Right atrium auricular region (tissue), 2 donors: ENCODE measurements around the gene CEACAM16. TPM values are rescaled to one million over a fixed set of nuclear protein-coding genes. Genes with fewer than 3 reads are reported as not detected.

Source experiments
- DNase-seq: peaks from one replicate; pipeline ENCODE4 v3.0.0-alpha.2; 2019; ENCODE audit warnings: low spot score
- H3K27ac ChIP-seq, 2 donors: fragments of 200-600 bp; sonication (generic); 1 replicate in 1 of 2; 2 replicates in 1 of 2; pipeline ENCODE4 v1.5.1; 2016 to 2019
- H3K27me3 ChIP-seq, 2 donors: fragments of 200-600 bp; sonication (generic); one replicate each; pipeline versions ENCODE4 v1.5.1 to v1.6.0; 2017 to 2019
- H3K36me3 ChIP-seq: fragments of 200-600 bp; sonication (generic); one replicate; pipeline ENCODE4 v1.5.1; 2016
- H3K4me1 ChIP-seq, 2 donors: fragments of 200-600 bp; sonication (generic); one replicate each; pipeline versions ENCODE4 v1.5.1 to v1.6.0; 2017 to 2019
- H3K4me3 ChIP-seq, 2 donors: fragments of 200-600 bp; sonication (generic); 1 replicate in 1 of 2; 2 replicates in 1 of 2; pipeline ENCODE4 v1.5.1; 2017 to 2019; ENCODE audit warnings: mild to moderate bottlenecking in 1 of 2, moderate library complexity in 1 of 2
- H3K9me3 ChIP-seq, 2 donors: fragments of 200-600 bp; sonication (generic); one replicate each; pipeline ENCODE4 v1.5.1; 2019
- total RNA-seq, 2 donors: library from RNA; depleted of rRNA; stranded (reverse); fragments of >200 nt; gene quantifications; one replicate each; pipeline ENCODE4 v1.1.0, GENCODE V29; 2016
- TF ChIP-seq, protein P1 (sequence below), 2 donors: fragments of 200-600 bp; sonication (generic); IDR thresholded peaks; one replicate each; pipeline ENCODE4 v1.5.1; 2019; ENCODE audit warnings: antibody characterized with exemption in 2 of 2

CEACAM16 gene
- total RNA-seq, 2 donors from 2014 or later = not detected

DNA sequence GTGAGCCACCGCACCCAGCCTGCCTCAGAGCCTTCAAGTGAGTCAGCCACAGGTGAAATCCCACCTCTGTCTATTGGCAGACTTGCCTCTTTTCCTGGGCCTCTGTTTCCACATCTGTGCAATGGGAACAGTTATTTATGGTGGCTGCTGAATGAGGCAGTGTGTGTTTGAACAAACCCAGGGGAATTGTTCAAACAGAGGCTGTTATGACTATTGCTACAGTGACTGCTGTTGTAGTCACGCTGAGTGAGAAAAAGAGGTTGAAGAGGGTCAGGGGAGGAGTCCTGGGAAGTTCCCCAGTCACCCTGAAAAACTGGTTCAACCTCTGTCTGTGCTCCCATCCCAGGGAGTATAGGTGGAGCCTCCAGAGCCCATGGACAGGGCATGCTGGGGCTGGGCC lies 27.6 kb upstream of the CEACAM16 start, which contains the start of gene CEACAM19:
CEACAM19 (plus strand) TSS at position 83 of the 400 bp plus-strand sequence. CDS start 450 bp downstream, outside the sequence.
- DNase-seq = no peak
- TF ChIP-seq, protein P1, sequence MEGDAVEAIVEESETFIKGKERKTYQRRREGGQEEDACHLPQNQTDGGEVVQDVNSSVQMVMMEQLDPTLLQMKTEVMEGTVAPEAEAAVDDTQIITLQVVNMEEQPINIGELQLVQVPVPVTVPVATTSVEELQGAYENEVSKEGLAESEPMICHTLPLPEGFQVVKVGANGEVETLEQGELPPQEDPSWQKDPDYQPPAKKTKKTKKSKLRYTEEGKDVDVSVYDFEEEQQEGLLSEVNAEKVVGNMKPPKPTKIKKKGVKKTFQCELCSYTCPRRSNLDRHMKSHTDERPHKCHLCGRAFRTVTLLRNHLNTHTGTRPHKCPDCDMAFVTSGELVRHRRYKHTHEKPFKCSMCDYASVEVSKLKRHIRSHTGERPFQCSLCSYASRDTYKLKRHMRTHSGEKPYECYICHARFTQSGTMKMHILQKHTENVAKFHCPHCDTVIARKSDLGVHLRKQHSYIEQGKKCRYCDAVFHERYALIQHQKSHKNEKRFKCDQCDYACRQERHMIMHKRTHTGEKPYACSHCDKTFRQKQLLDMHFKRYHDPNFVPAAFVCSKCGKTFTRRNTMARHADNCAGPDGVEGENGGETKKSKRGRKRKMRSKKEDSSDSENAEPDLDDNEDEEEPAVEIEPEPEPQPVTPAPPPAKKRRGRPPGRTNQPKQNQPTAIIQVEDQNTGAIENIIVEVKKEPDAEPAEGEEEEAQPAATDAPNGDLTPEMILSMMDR (IDR thresholded peaks at IDR 0.05) = no peak
- no peaks in the 10 kb centered on the region for H3K36me3 ChIP-seq

DNA sequence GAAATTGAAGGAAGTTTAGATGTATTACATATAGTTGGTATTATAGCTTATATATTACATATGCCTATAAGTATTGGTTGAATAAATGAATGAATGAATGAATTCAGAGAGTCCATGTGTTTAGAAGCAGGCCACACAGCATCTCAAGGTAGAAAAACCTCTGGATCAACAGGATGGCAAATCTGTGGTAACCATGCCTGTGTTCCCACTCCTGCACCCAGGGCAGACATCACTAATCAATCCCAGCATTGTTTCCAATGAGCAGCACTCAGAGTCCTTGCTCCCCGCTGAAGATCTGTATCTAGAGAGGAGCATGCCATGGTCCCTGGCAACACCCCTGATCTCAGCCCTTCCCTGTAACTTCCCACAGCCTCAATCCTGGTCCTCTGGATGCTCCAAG lies 26.7 kb upstream of the CEACAM16 start:
- no peaks in the 10 kb centered on the region for H3K4me1 ChIP-seq
- no peak overlapping the region for H3K4me3 ChIP-seq
- no peaks in the 10 kb centered on the region for H3K27me3 ChIP-seq
- TF ChIP-seq, protein P1 (IDR thresholded peaks at IDR 0.05) = no peak
- no peak for DNase-seq
- H3K9me3 ChIP-seq = no peaks in the 10 kb centered on the region
- no peak overlapping the region for H3K27ac ChIP-seq
- no peaks in the 10 kb centered on the region for H3K36me3 ChIP-seq

More for the DNA sequence above, 27.6 kb upstream of the CEACAM16 start, which contains the start of gene CEACAM19:
- Histone ChIP-seq H3K4me3 (no peak within 1 kb of the TSS), H3K4me1 (no peaks in the 10 kb centered on the region), H3K27me3 (no peaks in the 10 kb centered on the region), H3K9me3 (no peaks in the 10 kb centered on the region), H3K27ac (no peak within 1 kb of the TSS)

DNA sequence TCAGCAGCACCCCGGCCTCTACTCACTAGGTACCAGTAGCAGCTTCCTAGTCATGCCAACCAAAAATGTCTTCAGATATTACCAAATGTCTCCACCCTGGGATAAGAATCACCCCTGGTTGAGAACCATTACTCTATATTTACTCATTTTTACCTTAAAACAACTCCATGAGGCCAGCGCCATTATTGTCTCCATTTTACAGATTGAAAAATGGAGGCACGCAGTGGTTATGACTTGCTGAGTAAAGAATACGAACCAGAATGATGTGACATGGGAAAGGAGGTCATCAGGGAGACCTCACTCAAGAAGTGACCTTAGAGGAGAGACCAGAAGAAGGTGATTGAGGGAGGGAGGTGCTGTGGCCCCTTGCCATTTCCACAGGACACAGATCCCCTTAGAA lies 25.4 kb upstream of the CEACAM16 start:
- H3K36me3 ChIP-seq = peaks cover under 1% of the 10 kb centered on the region

DNA sequence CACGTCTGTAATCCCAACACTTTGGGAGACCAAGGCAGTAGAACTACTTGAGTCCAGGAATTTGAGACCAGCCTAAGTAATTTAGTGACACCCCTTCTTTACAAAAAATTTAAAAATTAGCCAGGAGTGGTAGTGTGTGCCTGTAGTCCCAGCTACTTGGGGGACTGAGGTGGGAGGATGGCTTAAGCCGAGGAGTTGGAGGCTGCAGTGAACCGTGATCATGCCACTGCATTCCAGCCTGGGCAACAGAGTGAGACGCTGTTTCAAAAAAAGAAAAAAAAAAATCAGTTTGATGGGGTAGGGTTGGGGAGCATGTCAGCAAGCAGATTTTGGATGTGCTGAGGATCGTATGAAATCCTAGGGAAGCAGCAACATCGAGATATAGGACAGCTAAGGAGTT lies 23.4 kb upstream of the CEACAM16 start:
- DNase-seq = no peak
- no peaks in the 10 kb centered on the region for H3K27me3 ChIP-seq
- peaks cover 8% of the 10 kb centered on the region for H3K36me3 ChIP-seq
- TF ChIP-seq, protein P1 (IDR thresholded peaks at IDR 0.05) = no peak
- H3K4me1 ChIP-seq = no peaks in the 10 kb centered on the region
- H3K27ac ChIP-seq = no peak overlapping the region
- H3K4me3 ChIP-seq = no peak overlapping the region
- no peaks in the 10 kb centered on the region for H3K9me3 ChIP-seq

More for the DNA sequence above, 25.4 kb upstream of the CEACAM16 start:
- no peaks in the 10 kb centered on the region for H3K9me3 ChIP-seq
- H3K4me1 ChIP-seq = no peaks in the 10 kb centered on the region
- H3K4me3 ChIP-seq = no peak overlapping the region
- no peak overlapping the region for H3K27ac ChIP-seq
- H3K27me3 ChIP-seq = no peaks in the 10 kb centered on the region
- TF ChIP-seq, protein P1 (IDR thresholded peaks at IDR 0.05) = no peak
- no peak for DNase-seq

DNA sequence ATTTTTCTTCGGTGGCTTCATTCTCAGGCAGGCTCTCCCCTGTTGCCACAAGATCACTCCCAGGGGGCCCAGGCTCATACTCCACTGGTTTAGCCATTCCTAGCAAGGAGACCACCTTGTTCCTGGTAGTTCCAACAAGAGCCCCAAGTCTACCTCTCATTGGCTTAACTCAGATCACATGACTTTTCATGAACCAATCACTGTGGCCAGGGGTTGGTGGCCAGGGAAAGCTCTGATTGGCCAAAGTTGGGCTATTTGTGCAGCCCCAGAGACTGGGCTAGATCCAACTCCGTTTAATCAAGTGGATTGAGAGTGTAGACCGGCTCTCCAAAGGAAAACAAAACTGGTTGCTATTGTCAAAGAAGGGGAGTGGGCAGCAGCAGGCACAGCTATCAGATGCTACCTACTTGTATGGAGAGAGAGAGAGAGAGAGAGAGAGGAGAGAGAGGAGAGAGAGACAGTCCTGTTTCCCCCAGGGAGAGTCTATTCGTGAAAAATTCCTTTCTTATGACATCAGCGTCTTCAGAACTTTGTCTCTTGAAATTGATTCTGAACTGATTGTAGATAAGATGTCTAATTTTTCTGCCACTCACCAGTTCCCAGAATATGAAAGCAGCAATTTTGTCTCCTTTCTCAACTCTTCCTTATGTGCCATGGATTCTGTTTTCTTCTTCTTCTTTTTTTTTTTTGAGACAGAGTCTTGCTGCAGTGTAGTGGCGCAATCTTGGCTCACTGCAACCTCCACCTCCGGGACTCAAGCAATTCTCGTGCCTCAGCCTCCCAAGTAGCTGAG lies 21.7 kb upstream of the CEACAM16 start:
- H3K4me1 ChIP-seq = no peaks in the 10 kb centered on the region
- TF ChIP-seq, protein P1 (IDR thresholded peaks at IDR 0.05) = no peak
- H3K27me3 ChIP-seq = no peaks in the 10 kb centered on the region
- DNase-seq = no peak
- peaks cover 16% of the 10 kb centered on the region for H3K36me3 ChIP-seq
- no peak overlapping the region for H3K27ac ChIP-seq
- no peak overlapping the region for H3K4me3 ChIP-seq
- H3K9me3 ChIP-seq = no peaks in the 10 kb centered on the region
